RWPE1 (cell line): ENCODE measurements around the gene RBFOX2.

Source experiments
- CTCF ChIA-PET: fragments of 350-600 bp; sonication (Branson Sonifier 250); formaldehyde crosslinking; extraction: SDS; loops from one replicate; lab custom pipeline; 2021; lab: Yijun Ruan, JAX
- POLR2A ChIA-PET: fragments of 400-600 bp; formaldehyde crosslinking; extraction: SDS; loops from one replicate; lab custom pipeline; 2020; ENCODE audit warnings: antibody characterized with exemption; ENCODE audit not compliant: low non-redundant PET; lab: Yijun Ruan, JAX
- DNase-seq: peaks from one replicate; pipeline ENCODE4 v3.0.0; 2012; ENCODE audit warnings: low spot score
- H3K27ac ChIP-seq: fragments of 450-650 bp; 2 replicates; pipeline ENCODE4 v1.5.1; 2017
- TF ChIP-seq, protein P1 (sequence below): fragments of 450-650 bp; conservative IDR thresholded peaks from 2 replicates; pipeline ENCODE4 v1.5.1; 2017; ENCODE audit warnings: low read depth, mild to moderate bottlenecking

RBFOX2 gene

DNA sequence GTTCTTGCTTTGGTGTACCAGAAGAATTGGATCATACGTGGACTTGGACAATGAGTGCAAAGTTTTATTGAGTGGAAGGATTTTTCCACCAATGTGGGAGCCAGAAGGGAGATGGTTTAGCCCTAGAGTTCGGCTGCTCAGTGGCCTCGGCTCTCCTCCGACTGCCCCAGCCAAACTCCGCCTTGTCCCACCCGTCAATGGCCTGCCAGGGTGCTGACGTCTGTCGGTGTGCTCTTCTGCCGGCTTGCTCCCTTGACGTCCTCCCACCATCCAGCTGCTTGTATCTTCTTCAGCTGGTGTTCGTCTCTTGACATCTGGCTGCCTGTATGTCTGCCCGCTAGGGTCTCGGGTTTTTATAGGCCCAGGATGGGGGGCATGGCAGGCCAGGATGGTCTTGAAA, 156.2 kb downstream of the RBFOX2 start:
- no peak for DNase-seq
- ChIA-PET POLR2A (no interaction called here), CTCF (interaction anchor here (1.2 kb wide), 2 partner anchors 9 to 29 kb away, joined by 3 to 6 read pairs; no protein-coding TSS in a partner anchor)
- TF ChIP-seq, protein P1, sequence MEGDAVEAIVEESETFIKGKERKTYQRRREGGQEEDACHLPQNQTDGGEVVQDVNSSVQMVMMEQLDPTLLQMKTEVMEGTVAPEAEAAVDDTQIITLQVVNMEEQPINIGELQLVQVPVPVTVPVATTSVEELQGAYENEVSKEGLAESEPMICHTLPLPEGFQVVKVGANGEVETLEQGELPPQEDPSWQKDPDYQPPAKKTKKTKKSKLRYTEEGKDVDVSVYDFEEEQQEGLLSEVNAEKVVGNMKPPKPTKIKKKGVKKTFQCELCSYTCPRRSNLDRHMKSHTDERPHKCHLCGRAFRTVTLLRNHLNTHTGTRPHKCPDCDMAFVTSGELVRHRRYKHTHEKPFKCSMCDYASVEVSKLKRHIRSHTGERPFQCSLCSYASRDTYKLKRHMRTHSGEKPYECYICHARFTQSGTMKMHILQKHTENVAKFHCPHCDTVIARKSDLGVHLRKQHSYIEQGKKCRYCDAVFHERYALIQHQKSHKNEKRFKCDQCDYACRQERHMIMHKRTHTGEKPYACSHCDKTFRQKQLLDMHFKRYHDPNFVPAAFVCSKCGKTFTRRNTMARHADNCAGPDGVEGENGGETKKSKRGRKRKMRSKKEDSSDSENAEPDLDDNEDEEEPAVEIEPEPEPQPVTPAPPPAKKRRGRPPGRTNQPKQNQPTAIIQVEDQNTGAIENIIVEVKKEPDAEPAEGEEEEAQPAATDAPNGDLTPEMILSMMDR = no peak
- H3K27ac ChIP-seq = no peak overlapping the region

DNA sequence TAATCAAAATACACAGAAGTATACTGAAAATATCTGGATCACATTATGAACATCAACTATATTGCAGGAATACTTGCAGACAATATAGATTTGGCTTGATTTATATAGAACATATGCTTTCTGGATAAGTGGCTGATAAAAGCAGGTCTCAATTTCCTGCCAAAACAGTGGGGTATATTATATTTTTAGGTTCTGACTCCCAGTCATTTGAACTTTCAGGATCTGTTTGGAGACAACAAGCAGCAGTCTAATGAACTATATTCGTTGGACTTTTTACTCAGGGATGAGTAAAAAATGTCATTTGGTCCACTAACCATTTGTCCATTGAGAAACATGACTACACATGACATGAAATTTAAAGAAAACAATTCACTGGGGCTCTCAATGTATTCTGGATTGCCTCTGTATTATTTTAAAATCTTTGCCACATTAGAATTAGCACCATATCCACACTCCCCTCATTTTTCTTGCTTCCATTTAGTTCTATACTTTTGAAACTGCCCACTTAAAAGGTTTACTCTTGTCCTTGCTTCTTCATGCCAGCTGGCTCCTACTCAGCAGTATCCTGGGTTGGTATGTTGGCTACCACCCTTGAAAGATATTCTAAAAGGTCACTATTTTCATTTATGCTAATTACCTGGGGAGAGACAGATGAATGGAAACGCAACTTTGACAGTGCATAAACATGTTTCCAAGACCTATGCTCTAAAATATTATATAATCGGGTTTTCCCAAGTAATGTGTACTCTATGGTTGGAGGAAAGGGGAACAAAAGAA, 157.9 kb downstream of the RBFOX2 start:
- CTCF ChIA-PET = interaction anchor here (0.7 kb wide), 1 partner anchor 26 kb away, joined by 3 read pairs; no protein-coding TSS in a partner anchor
- DNase-seq = no peak
- TF ChIP-seq, protein P1 = no peak
- H3K27ac ChIP-seq = no peak overlapping the region
- POLR2A ChIA-PET = no interaction called here

DNA sequence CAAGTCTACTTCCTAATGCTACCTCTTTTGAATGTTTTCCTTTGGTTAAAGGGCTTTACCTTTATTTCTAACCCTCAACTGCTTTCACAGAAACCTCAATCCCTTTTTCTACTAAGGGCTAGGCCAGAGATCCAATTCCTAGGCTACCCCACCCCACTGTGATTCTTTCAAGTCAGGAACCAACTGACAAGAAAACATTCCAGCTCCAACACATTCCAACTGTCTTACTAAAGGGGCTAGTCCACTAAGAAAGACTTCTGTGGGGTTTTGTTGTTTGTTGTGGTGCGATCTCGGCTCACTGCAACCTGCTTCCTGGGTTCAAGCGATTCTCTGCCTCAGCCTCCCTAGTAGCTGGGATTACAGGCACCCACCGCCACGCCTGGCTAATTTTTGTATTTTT, 159.7 kb downstream of the RBFOX2 start:
- POLR2A ChIA-PET = no interaction called here
- TF ChIP-seq, protein P1 = no peak
- no peak overlapping the region for H3K27ac ChIP-seq
- CTCF ChIA-PET = no interaction called here
- DNase-seq = no peak

DNA sequence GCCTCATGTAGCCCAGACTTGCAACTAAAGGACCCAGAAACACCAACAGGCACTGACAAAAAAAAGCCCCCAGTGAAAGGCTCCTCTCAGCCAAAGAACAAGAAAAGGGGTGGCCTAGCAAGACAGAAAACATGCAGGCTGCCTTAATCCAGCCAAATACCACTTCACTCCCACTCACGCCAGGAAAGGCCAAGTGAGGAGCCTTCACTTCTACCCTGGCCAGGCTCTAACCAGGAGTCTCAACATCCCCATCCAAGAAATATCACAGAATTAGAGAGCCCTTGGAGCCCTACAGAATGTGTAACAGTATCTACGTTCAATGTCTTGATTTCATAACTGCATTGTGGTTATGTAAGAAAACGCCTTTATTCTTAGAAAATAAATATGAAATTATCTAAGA, 162.0 kb downstream of the RBFOX2 start:
- TF ChIP-seq, protein P1 = no peak
- ChIA-PET CTCF (no interaction called here), POLR2A (no interaction called here)
- H3K27ac ChIP-seq = no peak overlapping the region
- DNase-seq = no peak

DNA sequence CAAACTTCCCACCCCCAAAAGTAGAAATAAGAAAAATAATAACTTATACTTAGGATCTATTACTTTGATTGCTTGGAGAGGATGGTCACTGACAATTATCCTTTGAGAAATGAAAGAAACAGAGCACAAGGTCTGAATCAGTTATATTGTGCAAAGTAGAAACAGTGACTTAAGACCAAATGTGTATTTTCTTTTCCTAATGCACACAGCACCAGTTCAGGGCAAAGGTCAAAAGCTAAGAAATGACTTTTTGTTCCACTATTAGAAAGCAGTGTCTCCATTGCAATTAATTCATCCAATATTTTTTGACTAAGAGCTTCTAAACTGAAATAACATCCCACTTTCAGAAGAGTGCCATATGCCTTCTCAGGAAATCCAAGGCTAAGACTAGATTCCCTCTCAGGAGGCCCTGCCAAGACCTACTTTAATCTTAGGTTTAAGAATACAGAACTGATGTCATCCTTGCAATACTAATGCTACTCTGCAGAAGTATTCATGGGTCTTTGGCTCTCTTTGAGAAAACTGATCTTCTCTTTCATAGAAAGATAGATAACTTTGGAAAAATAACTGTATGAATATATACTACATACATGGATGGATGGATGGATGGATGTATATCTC, 164.0 kb downstream of the RBFOX2 start:
- CTCF ChIA-PET = no interaction called here
- POLR2A ChIA-PET = no interaction called here
- TF ChIP-seq, protein P1 = no peak
- H3K27ac ChIP-seq = no peak overlapping the region
- DNase-seq = no peak

DNA sequence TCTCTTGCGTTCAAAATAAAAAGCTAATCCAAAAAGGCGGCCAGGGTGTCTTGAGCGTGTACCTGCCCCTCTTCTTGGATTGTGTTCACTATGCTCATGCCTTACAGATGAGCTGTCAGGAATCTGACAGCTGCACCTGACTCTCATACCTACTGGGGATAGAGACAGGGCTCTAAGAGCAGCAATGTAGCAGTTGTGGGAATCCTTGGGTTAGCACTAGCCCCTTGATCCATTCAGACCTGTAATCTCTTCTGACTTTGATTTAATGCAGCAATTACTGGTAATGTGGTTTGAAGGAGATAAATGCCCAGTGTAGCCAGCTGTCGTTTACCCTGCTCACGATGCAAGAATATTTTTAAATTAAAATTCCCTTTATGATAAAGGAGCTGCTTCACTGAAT, 165.2 kb downstream of the RBFOX2 start:
- TF ChIP-seq, protein P1 = no peak
- CTCF ChIA-PET = interaction anchor here (0.9 kb wide), 1 partner anchor 9 kb away, joined by 3 read pairs; no protein-coding TSS in a partner anchor
- POLR2A ChIA-PET = no interaction called here
- H3K27ac ChIP-seq = no peak overlapping the region
- DNase-seq = no peak
